ENCODE data around the gene LRG1.

DNA sequence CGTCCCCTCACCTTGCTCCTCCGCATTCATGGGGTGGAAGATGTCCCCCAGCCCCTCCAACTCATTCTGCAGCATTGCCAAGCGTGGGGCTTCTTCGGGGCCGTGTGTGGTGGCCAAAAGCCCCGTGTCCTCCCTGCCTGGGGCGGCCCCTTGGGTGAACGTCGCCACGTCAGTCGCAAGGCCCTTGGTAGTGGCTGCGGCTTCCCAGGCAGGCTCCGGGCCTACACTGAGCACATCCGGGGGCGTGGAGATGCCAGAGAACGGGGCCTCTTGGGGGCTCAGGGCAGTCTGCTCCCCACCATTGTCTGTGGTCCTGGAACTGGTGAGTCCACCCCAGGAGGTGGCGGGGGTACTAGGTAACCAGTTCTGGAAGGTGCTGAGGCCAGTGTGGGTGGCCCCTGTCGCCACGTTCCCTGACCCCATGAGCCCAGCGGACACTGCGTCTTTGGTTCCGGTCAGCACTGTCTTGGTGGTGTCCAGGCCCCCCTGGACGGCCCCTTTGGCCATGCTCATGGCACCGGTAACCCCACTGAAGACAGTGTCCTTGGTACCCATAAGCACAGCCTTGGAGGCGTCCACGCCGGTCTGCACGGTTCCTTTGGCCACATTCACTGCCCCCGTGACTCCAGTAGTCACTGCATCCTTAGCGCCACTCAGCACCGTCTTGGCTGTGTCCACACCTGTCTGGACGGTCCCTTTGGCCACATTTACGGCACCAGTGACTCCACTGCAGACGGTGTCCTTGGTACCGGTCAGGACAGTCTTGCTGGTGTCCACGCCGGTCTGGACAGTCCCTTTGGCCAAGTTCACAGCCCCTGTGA lies 29.2 kb downstream of the LRG1 start:
- no peak for TF ChIP-seq CTCF (IDR thresholded peaks at IDR 0.05)
- no peak for TF ChIP-seq SIN3A (IDR thresholded peaks at IDR 0.05; ENCODE audit: borderline replicate concordance, insufficient read depth, low read depth, low read length)
- TF ChIP-seq POLR2AphosphoS5 (IDR thresholded peaks at IDR 0.05; ENCODE audit: low read depth, low read length): no peak
